ENCODE data around the gene NLRP6. TPM values are rescaled to one million over a fixed set of nuclear protein-coding genes. Genes with fewer than 3 reads are reported as not detected.

The NLRP6 gene
- total RNA-seq, 4 donors from 2014 or later = 0.19 to 1.9 (median 0.66) TPM; not detected in 1

DNA sequence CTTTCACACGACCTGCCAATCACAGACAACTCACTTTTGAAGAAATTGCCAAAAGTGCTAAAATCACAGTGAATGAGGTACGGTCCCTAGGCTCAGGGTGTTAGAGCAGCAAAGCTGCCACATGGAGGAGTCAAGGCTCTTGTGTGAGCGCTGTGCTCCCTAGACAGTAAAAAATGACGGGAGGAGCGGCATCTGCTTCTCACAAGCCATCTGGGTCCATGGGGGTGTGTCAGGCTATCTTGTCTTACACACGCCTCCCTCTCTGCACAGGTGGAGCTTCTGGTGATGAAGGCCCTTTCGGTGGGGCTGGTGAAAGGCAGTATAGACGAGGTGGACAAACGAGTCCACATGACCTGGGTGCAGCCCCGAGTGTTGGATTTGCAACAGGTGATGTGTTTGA lies 26.7 kb upstream of the NLRP6 start:
- TF ChIP-seq, protein P1, sequence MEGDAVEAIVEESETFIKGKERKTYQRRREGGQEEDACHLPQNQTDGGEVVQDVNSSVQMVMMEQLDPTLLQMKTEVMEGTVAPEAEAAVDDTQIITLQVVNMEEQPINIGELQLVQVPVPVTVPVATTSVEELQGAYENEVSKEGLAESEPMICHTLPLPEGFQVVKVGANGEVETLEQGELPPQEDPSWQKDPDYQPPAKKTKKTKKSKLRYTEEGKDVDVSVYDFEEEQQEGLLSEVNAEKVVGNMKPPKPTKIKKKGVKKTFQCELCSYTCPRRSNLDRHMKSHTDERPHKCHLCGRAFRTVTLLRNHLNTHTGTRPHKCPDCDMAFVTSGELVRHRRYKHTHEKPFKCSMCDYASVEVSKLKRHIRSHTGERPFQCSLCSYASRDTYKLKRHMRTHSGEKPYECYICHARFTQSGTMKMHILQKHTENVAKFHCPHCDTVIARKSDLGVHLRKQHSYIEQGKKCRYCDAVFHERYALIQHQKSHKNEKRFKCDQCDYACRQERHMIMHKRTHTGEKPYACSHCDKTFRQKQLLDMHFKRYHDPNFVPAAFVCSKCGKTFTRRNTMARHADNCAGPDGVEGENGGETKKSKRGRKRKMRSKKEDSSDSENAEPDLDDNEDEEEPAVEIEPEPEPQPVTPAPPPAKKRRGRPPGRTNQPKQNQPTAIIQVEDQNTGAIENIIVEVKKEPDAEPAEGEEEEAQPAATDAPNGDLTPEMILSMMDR (IDR thresholded peaks at IDR 0.05; ENCODE audit: low read depth) = no peak

DNA sequence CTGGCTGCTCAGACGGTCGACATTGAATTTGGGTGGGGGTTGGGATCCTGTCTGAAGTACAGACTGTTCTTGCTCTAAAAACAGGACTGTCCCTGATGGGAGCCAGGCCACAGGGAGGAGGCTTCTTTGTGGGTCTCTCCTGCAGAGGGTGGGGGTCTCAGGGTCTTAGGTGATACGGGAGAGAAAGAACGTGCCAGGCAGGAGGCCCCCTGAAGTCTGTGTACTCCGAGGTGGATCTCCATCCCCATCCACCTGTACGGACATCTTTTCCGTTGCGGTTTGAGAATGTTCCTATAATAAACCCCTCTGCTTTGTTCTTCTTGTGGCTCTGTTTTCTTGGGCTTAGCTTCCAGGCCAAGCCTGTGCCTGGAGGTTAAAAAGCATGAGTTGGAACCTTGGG lies 25.5 kb upstream of the NLRP6 start:
- TF ChIP-seq, protein P1 (IDR thresholded peaks at IDR 0.05; ENCODE audit: low read depth) = no peak

DNA sequence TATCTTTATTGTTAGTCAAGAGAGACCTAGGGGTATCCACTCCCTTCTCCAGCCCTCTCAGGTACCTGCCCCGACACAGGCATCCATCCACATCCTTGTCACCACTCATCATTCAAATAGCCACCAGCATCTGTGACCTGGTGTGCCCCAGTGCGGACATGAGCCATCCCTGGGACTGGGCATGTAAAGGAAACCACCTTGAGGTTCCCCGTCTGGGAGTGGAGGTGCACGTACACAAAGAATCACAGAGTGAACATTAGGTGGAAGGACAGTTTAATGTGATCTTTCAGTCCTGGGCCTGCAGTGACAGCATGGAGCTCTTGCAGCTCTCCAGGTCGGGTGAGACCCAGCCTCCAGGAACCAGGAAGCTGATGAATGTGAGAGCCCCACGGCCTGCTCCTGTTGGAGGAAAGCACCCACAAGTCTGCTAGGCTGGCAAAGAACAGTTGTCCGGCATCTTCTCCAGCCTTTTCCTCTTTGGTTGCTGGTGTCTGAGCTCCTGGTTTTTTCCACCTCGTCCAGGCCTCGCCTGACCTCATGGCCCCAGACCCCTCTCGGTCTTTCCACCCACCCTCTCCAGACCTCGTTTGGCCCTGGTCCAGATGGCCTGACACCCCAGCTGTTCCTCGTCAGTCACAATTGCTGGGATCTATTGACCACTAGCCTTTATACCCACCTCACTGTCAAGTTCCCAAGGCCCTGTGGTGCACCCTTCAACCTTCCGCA lies 24.9 kb upstream of the NLRP6 start:
- TF ChIP-seq, protein P1 (IDR thresholded peaks at IDR 0.05; ENCODE audit: low read depth) = no peak

DNA sequence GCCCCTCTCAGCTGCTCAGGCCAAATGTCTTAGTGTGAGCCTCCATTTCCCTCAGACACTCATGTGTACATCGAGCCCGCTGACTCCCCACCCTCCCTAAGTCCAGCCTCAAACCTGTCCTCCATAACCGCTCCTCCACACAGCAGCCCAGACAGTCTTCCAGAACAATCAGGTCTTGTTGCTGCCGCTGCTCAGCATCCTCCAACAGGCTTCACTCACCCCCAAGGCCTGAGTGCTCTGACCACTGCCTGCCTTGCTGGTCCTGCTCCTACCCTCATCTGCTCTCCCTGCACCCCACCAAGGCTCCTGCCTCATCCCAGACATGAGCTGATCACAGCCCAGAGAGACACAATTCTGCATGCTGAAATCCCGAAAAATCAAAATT lies 24.3 kb upstream of the NLRP6 start:
- TF ChIP-seq, protein P1 (IDR thresholded peaks at IDR 0.05; ENCODE audit: low read depth) = no peak

DNA sequence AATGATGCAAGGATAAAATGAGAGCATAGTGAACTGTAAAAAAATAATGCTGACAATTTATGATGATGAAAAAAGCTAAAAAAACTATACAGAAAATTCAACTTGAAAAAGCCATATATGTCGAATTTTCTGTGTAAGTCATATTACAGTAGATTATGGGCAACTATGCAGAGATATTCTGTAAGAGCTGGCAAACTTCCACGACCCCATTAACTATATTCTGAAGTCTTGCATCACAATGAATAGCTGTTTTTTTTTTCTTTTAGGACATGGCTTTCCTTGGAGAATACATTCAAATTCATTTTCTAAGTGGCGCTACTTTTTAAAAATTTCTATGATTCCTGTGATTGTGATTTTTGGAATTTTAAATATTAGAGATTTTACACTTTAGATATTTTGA lies 23.0 kb upstream of the NLRP6 start:
- TF ChIP-seq, protein P1 (IDR thresholded peaks at IDR 0.05; ENCODE audit: low read depth) = no peak

DNA sequence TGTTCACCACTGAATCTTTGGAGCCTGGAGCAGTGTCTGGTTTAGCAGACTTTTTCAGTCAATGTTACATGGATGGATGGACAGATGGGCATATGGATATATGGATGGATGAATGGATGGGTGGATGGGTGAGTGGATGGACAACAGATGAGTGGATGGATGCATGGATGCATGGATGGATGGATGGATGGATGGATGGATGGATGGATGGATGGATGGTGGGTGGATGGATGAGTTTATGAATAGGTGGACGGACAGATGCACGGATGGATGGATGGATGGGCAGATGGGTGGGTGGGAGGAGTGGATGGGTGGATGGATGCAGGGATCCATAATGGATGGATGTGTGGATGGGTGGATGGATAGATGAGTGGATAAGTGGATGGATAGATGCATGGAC lies 22.4 kb upstream of the NLRP6 start:
- TF ChIP-seq, protein P1 (IDR thresholded peaks at IDR 0.05; ENCODE audit: low read depth) = no peak

DNA sequence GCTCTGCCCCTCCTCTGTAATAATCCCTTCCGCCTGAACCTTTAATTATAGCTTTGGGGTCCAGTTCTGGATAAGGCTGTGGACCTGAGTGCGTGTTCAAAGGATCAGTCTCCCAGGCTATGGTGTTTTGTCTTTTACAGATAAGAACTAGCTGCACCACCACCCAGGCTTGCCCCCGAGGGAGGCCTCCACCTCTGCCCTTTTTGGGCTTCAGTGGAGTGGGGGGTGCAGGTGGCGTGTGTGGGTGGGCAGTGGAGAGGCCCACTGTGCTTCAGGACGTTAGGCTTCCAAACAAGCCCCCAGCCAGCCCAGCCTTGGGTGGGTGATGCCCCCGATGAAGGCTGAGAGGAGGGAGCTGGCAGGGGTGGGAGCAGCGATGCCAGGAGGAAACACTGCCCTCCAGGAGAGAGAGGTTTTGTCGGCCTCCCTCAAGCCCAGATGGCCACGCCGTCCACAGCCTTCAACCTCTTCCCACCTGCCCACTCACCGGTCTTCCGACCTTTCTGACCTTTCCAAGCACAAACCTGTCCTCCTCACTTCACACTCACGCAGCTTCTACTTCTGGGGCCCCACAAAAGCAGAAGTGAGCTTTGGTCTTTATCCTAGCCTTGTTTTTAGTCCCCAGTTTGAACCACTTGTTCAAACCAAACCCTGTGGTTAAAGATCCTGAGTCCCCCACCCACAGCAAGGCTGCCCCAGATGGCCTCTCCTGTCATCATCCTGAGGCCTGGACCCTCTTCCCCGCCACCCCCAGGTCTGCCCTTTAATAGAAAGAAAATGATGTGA lies 21.1 kb upstream of the NLRP6 start:
- TF ChIP-seq, protein P1 (IDR thresholded peaks at IDR 0.05; ENCODE audit: low read depth) = no peak
